GM19023 (cell line): ENCODE measurements around the gene DUSP21.
"Not testable (repeated sequence)": the region's sequence is repeated elsewhere in the genome, so short reads cannot be mapped to it uniquely, and the experiment has no call there.

Source experiments
- ATAC-seq: cut with Tn5 transposase; IDR thresholded peaks from one replicate; pipeline ENCODE4 v1.9.1; 2021; ENCODE audit warnings: mild to moderate bottlenecking, moderate library complexity; ENCODE audit not compliant: unreplicated experiment

DUSP21 gene

GRCh38 chrX:44875185-44875489 lies 31.3 kb downstream of the DUSP21 start:
- no peak for ATAC-seq

GRCh38 chrX:44876086-44876485 lies 32.3 kb downstream of the DUSP21 start:
- no peak for ATAC-seq

- no peak for ATAC-seq
Measured at GRCh38 chrX:44876767-44877166, 32.9 kb downstream of the DUSP21 start.

GRCh38 chrX:44878780-44879179 lies 35.0 kb downstream of the DUSP21 start:
- ATAC-seq, result no peak

- ATAC-seq, result no peak
Measured at GRCh38 chrX:44881549-44881948, 37.7 kb downstream of the DUSP21 start.

GRCh38 chrX:44882635-44883034 lies 38.8 kb downstream of the DUSP21 start:
- ATAC-seq, result no peak

GRCh38 chrX:44884944-44885343 lies 41.1 kb downstream of the DUSP21 start:
- no peak for ATAC-seq

- no peak for ATAC-seq
Measured at GRCh38 chrX:44889824-44890223, 46.0 kb downstream of the DUSP21 start.

GRCh38 chrX:44890247-44890646 lies 46.4 kb downstream of the DUSP21 start:
- ATAC-seq, result no peak

- ATAC-seq, result not testable (repeated sequence)
Measured at GRCh38 chrX:44890687-44891086, 46.9 kb downstream of the DUSP21 start.

- ATAC-seq, result no peak
Measured at GRCh38 chrX:44891642-44892041, 47.8 kb downstream of the DUSP21 start.
